NCI-H2107 treated with DMSO at 0.1 percent for 48 hours (cell line): Measurements from ENCODE around the gene PLG.
"Not testable (repeated sequence)": the region's sequence is repeated elsewhere in the genome, so short reads cannot be mapped to it uniquely, and the experiment has no call there.

Experiments
- DNase-seq: peaks from one replicate; lab custom pipeline; 2025; ENCODE audit not compliant: unreplicated experiment; lab: John Stamatoyannopoulos, UW

The PLG gene

GRCh38 chr6:160701918-160702680 is at the start of gene PLG:
PLG (plus strand) TSS chr6:160702244; CDS start chr6:160702305, 61 bp downstream.
- DNase-seq = not testable (repeated sequence)

- DNase-seq = no peak
Measured at GRCh38 chr6:160659562-160659961, 42.5 kb upstream of the PLG start.

- DNase-seq = no peak
Measured at GRCh38 chr6:160661216-160661615, 40.8 kb upstream of the PLG start.

GRCh38 chr6:160662429-160662828 is 39.6 kb upstream of the PLG start:
- no peak for DNase-seq

- no peak for DNase-seq
Measured at GRCh38 chr6:160662842-160663241, 39.2 kb upstream of the PLG start.

DNA sequence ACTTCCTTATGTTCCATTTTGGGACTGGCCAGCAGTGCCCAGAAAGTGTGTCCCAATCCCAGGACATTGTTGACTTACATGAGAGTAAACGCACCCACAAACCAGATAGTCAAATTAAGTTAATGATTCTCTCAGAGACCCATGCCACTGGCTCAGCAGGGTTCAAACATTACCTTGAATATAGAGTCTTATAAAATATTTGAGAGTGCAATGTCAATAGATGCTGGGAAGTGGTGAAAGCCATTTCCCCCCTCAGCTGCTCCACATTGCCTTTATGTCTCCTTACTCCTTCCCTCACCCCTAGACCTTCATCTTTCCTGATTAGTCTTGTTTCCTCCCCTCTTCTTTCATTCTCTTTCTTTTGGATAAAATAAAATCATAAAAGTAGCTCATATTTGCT is 37.8 kb upstream of the PLG start, which contains the start of gene LPA:
LPA (minus strand) TSS at position 78 of the 400 bp plus-strand sequence; CDS start at position 17, 61 bp downstream.
- DNase-seq = not testable (repeated sequence)

GRCh38 chr6:160667639-160668481 is 34.2 kb upstream of the PLG start:
- DNase-seq = no peak

GRCh38 chr6:160668589-160668988 is 33.5 kb upstream of the PLG start:
- no peak for DNase-seq

DNA sequence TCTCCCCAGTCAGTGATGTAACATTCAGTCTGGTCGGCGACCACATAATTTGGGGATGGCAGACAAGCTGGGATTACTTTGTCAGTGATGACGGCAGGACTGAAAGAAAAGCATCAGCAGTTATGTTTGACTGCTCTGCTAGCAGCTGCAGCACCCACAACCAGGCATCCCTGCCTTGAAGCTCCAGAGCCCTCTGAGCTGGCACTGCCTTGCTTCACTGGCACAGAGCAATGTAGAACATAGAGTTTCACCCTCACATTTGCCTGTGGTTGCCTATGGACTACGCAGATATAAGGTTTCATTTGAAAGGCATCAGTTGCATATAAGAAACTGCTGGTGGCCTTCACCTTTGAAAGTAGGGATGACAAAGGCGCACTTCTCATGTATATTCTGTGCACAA is 25.6 kb upstream of the PLG start:
- DNase-seq = not testable (repeated sequence)

GRCh38 chr6:160678230-160678629 is 23.8 kb upstream of the PLG start:
- DNase-seq = no peak

DNA sequence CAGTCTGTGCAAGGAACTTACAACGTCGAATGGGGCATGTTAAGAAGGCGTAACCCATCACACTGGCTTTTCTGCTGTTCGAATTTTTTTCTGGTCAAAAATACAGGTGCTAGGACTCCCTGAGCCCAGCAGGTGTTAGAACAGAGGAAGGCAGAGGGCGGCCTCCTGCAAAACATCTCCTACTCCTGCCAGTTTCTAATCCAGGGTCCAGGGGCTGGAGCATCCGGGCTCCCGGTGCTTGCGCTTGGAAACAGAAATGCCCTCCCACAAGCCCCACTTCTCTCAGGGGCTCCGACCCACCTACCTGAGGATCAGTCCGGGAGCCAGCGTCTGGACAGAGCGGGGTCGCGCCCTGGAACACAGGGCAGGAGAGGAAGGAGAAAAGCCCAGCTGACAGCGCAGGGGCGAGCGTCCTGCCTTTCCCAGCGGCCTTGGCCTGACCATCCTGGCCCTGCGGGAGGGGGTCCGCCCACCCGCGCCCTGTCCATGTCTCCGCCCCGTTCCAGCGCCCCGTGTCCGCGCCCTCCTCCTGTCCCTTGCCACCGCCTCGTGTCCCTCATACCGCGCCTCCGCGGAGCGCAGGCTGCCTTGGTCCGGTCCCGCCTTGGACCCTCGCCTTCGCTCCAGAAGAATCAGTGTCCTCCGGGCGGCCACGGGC is 23.2 kb upstream of the PLG start:
- DNase-seq = no peak

GRCh38 chr6:160679402-160679769 is 22.7 kb upstream of the PLG start:
- DNase-seq = no peak

GRCh38 chr6:160685101-160685761 is 16.8 kb upstream of the PLG start:
- not testable (repeated sequence) for DNase-seq

DNA sequence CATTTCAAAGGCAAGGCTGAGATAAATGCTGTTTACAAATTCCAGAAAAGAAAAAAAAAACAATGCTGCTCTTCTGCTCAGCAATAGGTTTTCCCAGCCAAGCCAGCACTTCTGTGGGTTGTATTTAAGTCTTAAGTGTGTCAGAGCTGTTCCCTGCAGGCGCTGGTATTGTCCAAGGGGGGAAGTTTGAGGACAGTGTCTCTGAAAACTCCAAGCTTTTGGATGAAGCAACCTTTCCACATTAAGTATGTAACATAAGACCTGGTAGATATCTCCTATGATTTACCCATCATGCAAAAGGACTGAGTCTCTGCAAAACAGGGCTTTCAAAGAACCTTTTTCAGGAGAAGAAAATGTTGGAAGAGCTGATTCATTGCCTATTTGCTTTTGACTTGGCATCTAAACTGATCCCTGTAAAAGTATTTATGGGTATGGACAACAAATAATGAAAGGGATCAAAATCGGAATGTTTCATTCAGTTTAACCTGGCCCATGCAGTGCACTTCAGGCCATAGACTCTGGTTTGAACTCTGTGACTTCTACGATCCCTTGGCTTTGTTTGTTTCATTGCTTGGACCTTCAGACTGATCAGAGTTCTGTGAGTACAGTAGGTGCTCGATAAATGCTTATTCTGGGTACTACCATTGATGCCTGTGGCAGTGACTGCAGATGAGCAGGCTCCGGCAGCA is 16.1 kb upstream of the PLG start:
- DNase-seq = no peak

DNA sequence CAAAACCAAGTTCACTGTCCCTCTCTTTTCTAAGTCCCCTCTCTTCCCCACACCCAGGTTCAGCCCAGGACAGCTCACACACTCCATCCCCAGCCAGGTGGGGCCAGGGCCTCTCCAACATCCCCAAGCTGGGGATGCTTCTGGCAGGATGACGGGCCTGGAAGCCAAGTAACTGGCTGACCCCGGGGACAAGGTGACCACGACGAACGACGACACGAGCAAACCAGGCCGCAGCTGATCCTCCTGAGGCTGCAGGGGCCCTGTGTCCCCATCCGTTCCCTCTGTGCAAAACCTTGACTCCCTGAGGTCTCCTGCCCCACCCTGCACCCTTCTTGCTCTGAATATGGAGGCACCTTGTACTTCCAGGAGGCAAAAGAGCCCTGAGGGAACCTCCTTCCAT is 11.6 kb upstream of the PLG start:
- no peak for DNase-seq

DNA sequence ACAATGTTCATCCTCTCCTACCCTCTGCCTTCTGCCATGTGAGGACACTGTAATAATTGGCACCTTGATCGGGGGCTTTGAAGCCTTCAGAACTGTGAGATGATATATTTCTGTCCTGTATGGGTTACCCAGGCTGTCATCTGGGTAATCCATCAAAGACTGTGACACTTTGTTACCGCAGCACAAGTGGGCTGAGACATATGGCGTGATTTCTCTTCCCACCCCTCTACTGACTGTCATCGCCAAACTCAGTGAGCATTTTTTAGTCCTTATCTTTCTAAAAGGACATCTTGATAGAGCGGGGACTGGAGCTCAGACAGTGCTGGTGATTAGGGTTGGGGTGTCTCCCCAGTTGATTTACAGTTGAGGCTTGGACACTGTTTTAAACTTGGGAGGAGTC is 10.4 kb upstream of the PLG start:
- DNase-seq = no peak

GRCh38 chr6:160692369-160692959 is 9.6 kb upstream of the PLG start:
- no peak for DNase-seq

- not testable (repeated sequence) for DNase-seq
Measured at GRCh38 chr6:160695025-160695424, 7.0 kb upstream of the PLG start.

DNA sequence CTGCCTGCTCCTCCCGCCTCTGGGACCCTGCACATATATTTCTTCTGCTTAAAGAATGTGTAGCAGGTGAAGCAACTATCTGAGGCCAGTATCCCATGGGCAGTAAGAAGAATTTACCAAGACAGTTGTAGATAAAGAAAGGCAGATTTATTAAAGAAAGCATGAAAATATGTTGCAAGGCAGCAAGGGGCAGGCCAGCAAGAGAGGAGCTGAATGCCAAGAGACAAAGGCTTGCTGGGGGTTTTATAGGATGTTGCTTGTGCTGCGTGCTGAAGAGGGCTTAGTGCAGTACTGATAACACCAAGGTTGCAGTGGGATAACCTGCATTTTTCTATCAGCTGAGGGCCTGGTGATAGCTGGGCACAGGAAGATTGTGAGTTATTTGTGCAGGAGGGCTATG is 6.4 kb upstream of the PLG start:
- not testable (repeated sequence) for DNase-seq

DNA sequence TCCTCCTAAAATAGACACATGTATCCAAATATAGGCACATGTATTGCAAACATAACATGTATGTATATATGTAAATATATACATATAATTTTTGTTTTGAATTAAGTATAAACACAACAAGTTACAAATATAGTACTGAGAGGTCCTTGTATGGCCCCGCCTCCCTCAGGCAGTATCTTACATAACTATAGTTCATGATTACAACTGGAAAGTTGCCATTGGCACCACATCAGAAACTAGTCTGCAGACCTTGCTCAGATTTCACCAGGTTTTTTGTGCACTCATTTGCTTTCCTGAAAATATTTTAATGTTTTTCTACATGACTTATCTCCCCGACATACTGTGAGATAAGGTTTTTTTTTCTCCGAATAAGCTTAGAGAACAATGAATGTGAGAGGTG is 5.2 kb upstream of the PLG start:
- DNase-seq = not testable (repeated sequence)
